Naive thymus-derived CD4-positive, alpha-beta T cell (primary cell): ENCODE results near the gene ZNF227. TPM values are rescaled to one million over a fixed set of nuclear protein-coding genes. Genes with fewer than 3 reads are reported as not detected.
A peak's percentile ranks its signal among the peaks of the same experiment; 100 is the strongest.

Source experiments
- ATAC-seq: fragments of 150-1000 bp; cut with Tn5 transposase; 2 replicates; pipeline ENCODE4 v1.10.0; 2021; ENCODE audit warnings: mild to moderate bottlenecking, moderate library complexity
- CTCF ChIA-PET: fragments of 350-600 bp; sonication (Branson Sonifier 250); formaldehyde crosslinking; loops from one replicate; lab custom pipeline; 2021; ENCODE audit warnings: antibody characterized with exemption; lab: Charles Lee
- POLR2A ChIA-PET: fragments of 350-600 bp; sonication (Branson Sonifier 250); formaldehyde crosslinking; loops from one replicate; lab custom pipeline; 2021; ENCODE audit warnings: antibody characterized with exemption, inconsistent platforms; lab: Charles Lee
- DNase-seq, 9 donors: peaks; one replicate each; pipeline versions ENCODE4 v3.0.0 to v3.0.0-alpha.2; 2020 to 2022; ENCODE audit warnings: mixed read lengths in 1 of 9
- H3K27ac ChIP-seq: one replicate; pipeline ENCODE4 v1.7.0; 2013; ENCODE audit warnings: mild to moderate bottlenecking, low read depth, low read length, moderate library complexity
- H3K27me3 ChIP-seq, 2 donors: one replicate each; pipeline ENCODE4 v1.7.0; 2013; ENCODE audit warnings: low read length in 2 of 2, mild to moderate bottlenecking in 2 of 2, moderate library complexity in 2 of 2; ENCODE audit not compliant: control insufficient read depth in 2 of 2, insufficient read depth in 2 of 2
- H3K36me3 ChIP-seq, 3 experiments: 1 replicate in 2 of 3; 2 replicates in 1 of 3; pipeline ENCODE4 v1.7.0; 2013; ENCODE audit warnings: low read length in 3 of 3, mild to moderate bottlenecking in 3 of 3, moderate library complexity in 1 of 3; ENCODE audit not compliant: insufficient read depth in 3 of 3, control insufficient read depth in 2 of 3
- H3K4me1 ChIP-seq, 2 donors: one replicate each; pipeline ENCODE4 v1.7.0; 2013; ENCODE audit warnings: low read length in 2 of 2, mild to moderate bottlenecking in 2 of 2, moderate library complexity in 1 of 2; ENCODE audit not compliant: control insufficient read depth in 2 of 2, insufficient read depth in 2 of 2
- H3K4me3 ChIP-seq: 2 replicates; pipeline ENCODE4 v1.7.0; 2013; ENCODE audit warnings: mild to moderate bottlenecking, low read length
- H3K9me3 ChIP-seq, 3 experiments: 1 replicate in 2 of 3; 2 replicates in 1 of 3; pipeline ENCODE4 v1.7.0; 2013; ENCODE audit warnings: low read length in 3 of 3; ENCODE audit not compliant: control insufficient read depth in 2 of 3
- H3K27ac Mint-ChIP-seq, 9 donors: one replicate each; pipeline ENCODE4 v1.8.0; 2020 to 2022; ENCODE audit warnings: mixed read lengths in 9 of 9, mild to moderate bottlenecking in 8 of 9, moderate library complexity in 5 of 9, inconsistent platforms in 2 of 9
- H3K27me3 Mint-ChIP-seq, 5 donors: one replicate each; pipeline ENCODE4 v1.8.0; 2021 to 2022; ENCODE audit warnings: mixed read lengths in 5 of 5, mild to moderate bottlenecking in 1 of 5
- H3K36me3 Mint-ChIP-seq, 5 donors: one replicate each; pipeline ENCODE4 v1.8.0; 2020 to 2022; ENCODE audit warnings: mixed read lengths in 5 of 5, mild to moderate bottlenecking in 3 of 5, inconsistent platforms in 1 of 5
- H3K4me1 Mint-ChIP-seq, 7 donors: one replicate each; pipeline ENCODE4 v1.8.0; 2020 to 2022; ENCODE audit warnings: mixed read lengths in 7 of 7, mild to moderate bottlenecking in 3 of 7, inconsistent platforms in 1 of 7
- H3K4me3 Mint-ChIP-seq, 10 donors: one replicate each; pipeline ENCODE4 v1.8.0; 2020 to 2022; ENCODE audit warnings: mild to moderate bottlenecking in 10 of 10, mixed read lengths in 10 of 10, moderate library complexity in 6 of 10, inconsistent platforms in 2 of 10
- H3K9me3 Mint-ChIP-seq, 11 donors: one replicate each; pipeline ENCODE4 v1.8.0; 2020 to 2022; ENCODE audit warnings: mixed read lengths in 11 of 11, mild to moderate bottlenecking in 4 of 11, inconsistent platforms in 1 of 11, moderate library complexity in 1 of 11
- intact Hi-C, 2 donors: fragments of 100-400 bp; cut with micrococcal nuclease; formaldehyde crosslinking; loops; one replicate each; pipeline ENCODE4 v1.15.1; 2023
- polyA plus RNA-seq, 2 donors: library from polyadenylated mRNA; unstranded; fragments of 300-500 nt; fragmentation: Illumina TruSeq; gene quantifications; one replicate each; pipeline ENCODE4 v1.2.3, GENCODE V29; 2021
- total RNA-seq, 6 experiments: library from RNA in 5 of 6; stranded (reverse) in 5 of 6; gene quantifications; 1 replicate in 5 of 6; 2 replicates in 1 of 6; pipeline ENCODE4 v1.2.3 and lab custom pipeline; 2021 to 2026

The ZNF227 gene
- total and polyA plus RNA-seq, 7 experiments from 2014 or later = 17.9 to 51.5 (median 20.4) TPM

DNA sequence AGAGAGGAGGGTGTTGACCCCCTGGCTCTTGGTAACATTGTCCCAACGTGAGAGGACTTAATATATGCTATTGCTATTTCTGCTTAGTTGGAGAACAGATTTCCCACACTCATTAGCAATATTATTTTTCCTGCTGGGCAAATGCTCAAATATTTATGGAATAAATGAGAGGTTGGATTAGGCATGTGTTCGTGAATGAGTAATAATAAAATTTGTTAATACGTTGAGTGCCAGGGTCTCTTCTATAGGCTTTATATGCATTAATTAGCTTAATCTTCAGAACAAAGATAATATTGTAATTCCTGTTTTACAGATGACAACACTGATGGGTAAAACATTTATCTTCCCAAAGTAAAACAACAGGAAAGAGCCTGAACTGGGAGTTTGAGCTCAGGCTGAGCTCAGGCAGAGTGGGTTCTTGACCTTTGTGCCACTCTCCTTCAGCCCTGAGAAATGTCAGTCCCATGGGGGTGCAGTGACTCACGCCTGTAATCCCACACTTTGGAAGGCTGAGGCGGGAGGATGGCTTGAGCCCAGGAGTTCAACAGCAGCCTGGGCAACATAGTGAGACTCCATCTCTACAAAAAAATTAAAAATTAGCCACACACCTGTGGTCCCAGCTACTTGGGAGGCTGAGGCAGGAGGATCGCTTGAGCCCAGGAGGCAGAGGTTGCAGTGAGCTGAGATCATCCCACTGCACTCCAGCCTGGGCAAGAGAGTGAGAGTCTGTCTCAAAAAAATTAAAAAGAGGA, 48.5 kb downstream of the ZNF227 start:
- H3K9me3 ChIP-seq = peaks cover 0 to 62% (median 7%) of the 10 kb centered on the region in 3 experiments
- H3K27ac ChIP-seq = no peak overlapping the region
- Mint-ChIP-seq H3K4me3 (peak overlapping the region in 7 of 10 donors; percentile 31 to 84 (median 72)), H3K27me3 (no peaks in the 10 kb centered on the region), H3K4me1 (peaks cover 0 to 9% (median 8%) of the 10 kb centered on the region in 7 donors), H3K27ac (no peak overlapping the region), H3K9me3 (peaks cover 12 to 97% (median 61%) of the 10 kb centered on the region in 11 donors), H3K36me3 (peaks cover 6 to 50% (median 20%) of the 10 kb centered on the region in 5 donors)
- intact Hi-C loops = no loop called here
- no peaks in the 10 kb centered on the region for H3K36me3 ChIP-seq
- no peak overlapping the region for H3K4me3 ChIP-seq
- DNase-seq (no peak), ATAC-seq (no peak)
- H3K27me3 ChIP-seq = no peaks in the 10 kb centered on the region
- ChIA-PET POLR2A (no interaction called here), CTCF (no interaction called here)
- no peaks in the 10 kb centered on the region for H3K4me1 ChIP-seq

DNA sequence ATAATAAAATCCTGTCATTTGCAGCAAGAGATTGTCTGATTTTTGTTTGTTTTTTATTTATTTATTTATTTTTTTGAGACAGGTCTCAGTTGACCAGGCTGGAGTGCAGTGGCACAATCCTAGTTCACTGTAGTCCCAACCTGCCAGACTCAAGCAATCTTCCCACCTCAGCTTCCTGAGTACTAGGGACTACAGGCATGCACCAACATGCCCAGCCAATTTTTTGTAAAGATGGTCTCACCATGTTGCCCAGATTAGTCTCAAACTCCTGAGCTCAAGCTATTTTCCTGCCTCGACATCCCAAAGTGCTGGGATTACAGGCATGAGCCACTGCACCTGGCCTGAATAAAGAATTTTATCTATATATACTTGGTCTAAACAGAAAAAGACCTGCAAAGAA, 65.0 kb downstream of the ZNF227 start:
- H3K9me3 Mint-ChIP-seq = peaks cover 20 to 98% (median 65%) of the 10 kb centered on the region in 11 donors
- CTCF ChIA-PET = no interaction called here
- H3K4me1 Mint-ChIP-seq = no peaks in the 10 kb centered on the region
- no peak for DNase-seq
- peaks cover 0 to 69% (median 12%) of the 10 kb centered on the region in 3 experiments for H3K9me3 ChIP-seq
- peaks cover 28 to 71% (median 62%) of the 10 kb centered on the region in 5 donors for H3K36me3 Mint-ChIP-seq
- no peak overlapping the region for H3K27ac ChIP-seq
- intact Hi-C loops = no loop called here
- no peak for ATAC-seq
- no peak overlapping the region for H3K4me3 Mint-ChIP-seq
- peaks cover 0 to 8% (median 0%) of the 10 kb centered on the region in 3 experiments for H3K36me3 ChIP-seq
- H3K4me1 ChIP-seq = no peaks in the 10 kb centered on the region
- POLR2A ChIA-PET = no interaction called here
- H3K27ac Mint-ChIP-seq = no peak overlapping the region
- H3K27me3 Mint-ChIP-seq = no peaks in the 10 kb centered on the region
- no peak overlapping the region for H3K4me3 ChIP-seq
- H3K27me3 ChIP-seq = no peaks in the 10 kb centered on the region

- DNase-seq (no peak), ATAC-seq (no peak)
- ChIA-PET POLR2A (no interaction called here), CTCF (no interaction called here)
- Histone ChIP-seq H3K27ac (no peak overlapping the region), H3K27me3 (no peaks in the 10 kb centered on the region), H3K4me3 (no peak overlapping the region), H3K9me3 (peaks cover 0 to 72% (median 12%) of the 10 kb centered on the region in 3 experiments), H3K4me1 (no peaks in the 10 kb centered on the region), H3K36me3 (peaks cover 0 to 8% (median 0%) of the 10 kb centered on the region in 3 experiments)
- Mint-ChIP-seq H3K27ac (no peak overlapping the region), H3K9me3 (peaks cover 18 to 98% (median 64%) of the 10 kb centered on the region in 11 donors), H3K4me3 (no peak overlapping the region), H3K27me3 (no peaks in the 10 kb centered on the region), H3K36me3 (peaks cover 23 to 68% (median 59%) of the 10 kb centered on the region in 5 donors), H3K4me1 (no peaks in the 10 kb centered on the region)
- intact Hi-C loops = no loop called here
Observed at GRCh38 chr19:44278181-44278690, 65.9 kb downstream of the ZNF227 start.

DNA sequence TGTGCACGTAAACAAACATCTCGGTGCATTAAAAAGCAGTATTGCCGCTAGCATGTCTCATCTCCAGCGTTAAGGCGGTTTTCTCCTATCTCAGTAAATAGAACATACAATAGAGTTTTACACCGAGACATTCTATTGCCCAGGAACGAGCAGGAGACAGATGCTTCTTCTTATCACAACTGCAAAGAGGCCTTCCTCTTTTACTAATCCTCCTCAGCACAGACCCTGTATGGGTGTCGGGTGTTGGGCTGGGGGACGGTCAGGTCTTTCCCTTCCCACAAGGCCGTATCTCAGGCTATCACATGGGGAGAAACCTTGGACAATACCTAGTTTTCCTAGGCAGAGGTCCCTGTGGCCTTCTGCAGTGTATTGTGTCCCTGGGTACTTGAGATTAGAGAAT, 68.6 kb downstream of the ZNF227 start:
- ATAC-seq (no peak), DNase-seq (no peak)
- no peaks in the 10 kb centered on the region for H3K36me3 ChIP-seq
- H3K4me1 ChIP-seq = no peaks in the 10 kb centered on the region
- no peak overlapping the region for H3K4me3 ChIP-seq
- H3K27ac ChIP-seq = no peak overlapping the region
- Mint-ChIP-seq H3K9me3 (peaks cover 14 to 98% (median 71%) of the 10 kb centered on the region in 11 donors), H3K36me3 (peaks cover 12 to 52% (median 47%) of the 10 kb centered on the region in 5 donors), H3K4me3 (no peak overlapping the region), H3K4me1 (no peaks in the 10 kb centered on the region), H3K27me3 (no peaks in the 10 kb centered on the region), H3K27ac (no peak overlapping the region)
- ChIA-PET POLR2A (no interaction called here), CTCF (no interaction called here)
- no peaks in the 10 kb centered on the region for H3K27me3 ChIP-seq
- intact Hi-C loops = no loop called here
- peaks cover 0 to 79% (median 10%) of the 10 kb centered on the region in 3 experiments for H3K9me3 ChIP-seq

DNA sequence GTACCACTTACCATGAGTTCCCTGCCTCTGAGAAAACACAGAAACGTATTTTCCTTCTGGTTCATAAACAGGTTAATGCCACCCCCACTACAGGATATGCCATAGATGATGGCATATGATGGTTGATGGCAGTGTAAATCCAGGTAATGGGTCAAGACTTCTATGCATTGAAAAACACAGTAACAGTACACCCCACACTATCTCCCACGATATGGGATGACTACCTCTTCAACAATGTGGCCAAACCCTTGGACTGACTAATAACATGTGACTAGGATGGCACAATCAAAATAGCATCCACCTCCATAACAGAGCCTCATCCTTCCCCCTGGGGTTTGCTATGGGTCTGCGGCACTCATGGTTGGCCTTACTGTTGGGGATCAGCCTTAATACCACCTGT, 70.5 kb downstream of the ZNF227 start:
- H3K36me3 ChIP-seq = peaks cover 0 to 10% (median 4%) of the 10 kb centered on the region in 3 experiments
- Mint-ChIP-seq H3K4me1 (no peaks in the 10 kb centered on the region), H3K36me3 (peaks cover 18 to 52% (median 45%) of the 10 kb centered on the region in 5 donors), H3K27me3 (no peaks in the 10 kb centered on the region), H3K27ac (no peak overlapping the region), H3K9me3 (peaks cover 18 to 98% (median 75%) of the 10 kb centered on the region in 11 donors), H3K4me3 (no peak overlapping the region)
- H3K9me3 ChIP-seq = peaks cover 9 to 81% (median 15%) of the 10 kb centered on the region in 3 experiments
- POLR2A ChIA-PET = no interaction called here
- no peak overlapping the region for H3K27ac ChIP-seq
- no peak overlapping the region for H3K4me3 ChIP-seq
- ATAC-seq (no peak), DNase-seq (no peak)
- CTCF ChIA-PET = no interaction called here
- H3K4me1 ChIP-seq = no peaks in the 10 kb centered on the region
- intact Hi-C loops = no loop called here
- no peaks in the 10 kb centered on the region for H3K27me3 ChIP-seq

DNA sequence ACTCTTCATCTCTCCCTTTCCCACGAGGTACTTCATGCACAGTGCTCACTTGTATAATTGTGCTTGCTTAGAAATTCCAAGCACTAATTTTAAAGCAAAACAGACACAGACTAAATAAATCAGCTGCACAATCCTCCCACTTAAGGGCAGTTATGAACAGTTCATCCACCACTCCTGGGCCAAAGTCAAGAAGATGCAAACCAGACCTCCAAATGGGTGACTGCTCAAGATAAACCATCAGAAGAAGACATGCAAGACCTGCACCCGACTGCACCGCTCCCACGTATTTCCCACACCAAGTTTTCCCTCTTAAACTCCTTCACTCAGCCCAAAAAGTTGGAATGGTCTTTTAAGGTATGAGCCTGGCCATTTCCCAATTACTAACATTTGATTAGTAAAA, 72.6 kb downstream of the ZNF227 start:
- H3K27me3 Mint-ChIP-seq = no peaks in the 10 kb centered on the region
- no peak overlapping the region for H3K27ac Mint-ChIP-seq
- ChIA-PET CTCF (no interaction called here), POLR2A (no interaction called here)
- H3K27ac ChIP-seq = no peak overlapping the region
- H3K4me3 ChIP-seq = no peak overlapping the region
- H3K4me1 Mint-ChIP-seq = no peaks in the 10 kb centered on the region
- H3K27me3 ChIP-seq = no peaks in the 10 kb centered on the region
- no peak for DNase-seq
- H3K36me3 ChIP-seq = peaks cover 14 to 31% (median 22%) of the 10 kb centered on the region in 3 experiments
- peaks cover 9 to 86% (median 21%) of the 10 kb centered on the region in 3 experiments for H3K9me3 ChIP-seq
- intact Hi-C loops = no loop called here
- peaks cover 33 to 57% (median 49%) of the 10 kb centered on the region in 5 donors for H3K36me3 Mint-ChIP-seq
- no peak for ATAC-seq
- peaks cover 22 to 98% (median 78%) of the 10 kb centered on the region in 11 donors for H3K9me3 Mint-ChIP-seq
- no peak overlapping the region for H3K4me3 Mint-ChIP-seq
- no peaks in the 10 kb centered on the region for H3K4me1 ChIP-seq
